Activated gamma-delta T cell (primary cell): Measurements from ENCODE around the gene CRHBP.

Experiments
- DNase-seq: peaks from one replicate; lab custom pipeline; 2025; lab: John Stamatoyannopoulos, UW

CRHBP gene

GRCh38 chr5:77015938-77016569 lies 63.2 kb downstream of the CRHBP start:
- DNase-seq, result no peak

DNA sequence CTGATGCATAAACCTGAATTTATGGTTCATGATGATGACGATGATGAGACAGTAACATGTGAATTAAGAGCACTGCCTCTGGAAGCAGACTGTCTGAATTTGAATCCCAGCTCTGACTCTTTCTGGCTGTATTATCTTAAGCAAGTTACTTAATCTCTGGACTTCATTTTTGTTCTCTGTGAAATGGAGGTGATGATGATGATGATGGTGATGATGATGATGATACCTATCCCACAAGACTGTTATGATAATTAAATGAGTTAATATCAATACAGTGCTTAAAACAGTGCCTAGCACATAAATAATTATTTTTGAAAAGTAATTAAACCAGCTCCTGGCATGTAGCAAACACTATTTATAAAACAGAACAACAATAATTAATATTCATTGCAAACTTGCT lies 64.1 kb downstream of the CRHBP start:
- DNase-seq, result no peak

- no peak for DNase-seq
Measured at GRCh38 chr5:77017668-77018067, 64.8 kb downstream of the CRHBP start.
